ENCODE measurements around the gene IFNAR1.
"Not testable (repeated sequence)": the region's sequence is repeated elsewhere in the genome, so short reads cannot be mapped to it uniquely, and the experiment has no call there.

Gene IFNAR1

GRCh38 chr21:33314111-33314510 is 10.7 kb upstream of the IFNAR1 start:
- no peak for DNase-seq (ENCODE audit: low read depth)
- TF ChIP-seq MYC (IDR thresholded peaks at IDR 0.05; ENCODE audit: low read depth, low read length) (no peak), POLR2A (IDR thresholded peaks at IDR 0.05; ENCODE audit: extremely low read depth, insufficient read length) (no peak), MAX (IDR thresholded peaks at IDR 0.05; ENCODE audit: low read depth, low read length) (no peak)
- TF ChIP-seq, protein P1, sequence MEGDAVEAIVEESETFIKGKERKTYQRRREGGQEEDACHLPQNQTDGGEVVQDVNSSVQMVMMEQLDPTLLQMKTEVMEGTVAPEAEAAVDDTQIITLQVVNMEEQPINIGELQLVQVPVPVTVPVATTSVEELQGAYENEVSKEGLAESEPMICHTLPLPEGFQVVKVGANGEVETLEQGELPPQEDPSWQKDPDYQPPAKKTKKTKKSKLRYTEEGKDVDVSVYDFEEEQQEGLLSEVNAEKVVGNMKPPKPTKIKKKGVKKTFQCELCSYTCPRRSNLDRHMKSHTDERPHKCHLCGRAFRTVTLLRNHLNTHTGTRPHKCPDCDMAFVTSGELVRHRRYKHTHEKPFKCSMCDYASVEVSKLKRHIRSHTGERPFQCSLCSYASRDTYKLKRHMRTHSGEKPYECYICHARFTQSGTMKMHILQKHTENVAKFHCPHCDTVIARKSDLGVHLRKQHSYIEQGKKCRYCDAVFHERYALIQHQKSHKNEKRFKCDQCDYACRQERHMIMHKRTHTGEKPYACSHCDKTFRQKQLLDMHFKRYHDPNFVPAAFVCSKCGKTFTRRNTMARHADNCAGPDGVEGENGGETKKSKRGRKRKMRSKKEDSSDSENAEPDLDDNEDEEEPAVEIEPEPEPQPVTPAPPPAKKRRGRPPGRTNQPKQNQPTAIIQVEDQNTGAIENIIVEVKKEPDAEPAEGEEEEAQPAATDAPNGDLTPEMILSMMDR (IDR thresholded peaks at IDR 0.05; ENCODE audit: low read depth, low read length): no peak
- H3K4me3 ChIP-seq (ENCODE audit: low read depth, low read length): no peak overlapping the region

- H3K4me3 ChIP-seq (ENCODE audit: low read depth, low read length): no peak overlapping the region
- TF ChIP-seq POLR2A (IDR thresholded peaks at IDR 0.05; ENCODE audit: extremely low read depth, insufficient read length) (no peak), MYC (IDR thresholded peaks at IDR 0.05; ENCODE audit: low read depth, low read length) (no peak), MAX (IDR thresholded peaks at IDR 0.05; ENCODE audit: low read depth, low read length) (no peak)
- TF ChIP-seq, protein P1 (IDR thresholded peaks at IDR 0.05; ENCODE audit: low read depth, low read length): no peak
- no peak for DNase-seq (ENCODE audit: low read depth)
These were observed 8.6 kb upstream of the IFNAR1 start for GRCh38 chr21:33315946-33316710.

DNA sequence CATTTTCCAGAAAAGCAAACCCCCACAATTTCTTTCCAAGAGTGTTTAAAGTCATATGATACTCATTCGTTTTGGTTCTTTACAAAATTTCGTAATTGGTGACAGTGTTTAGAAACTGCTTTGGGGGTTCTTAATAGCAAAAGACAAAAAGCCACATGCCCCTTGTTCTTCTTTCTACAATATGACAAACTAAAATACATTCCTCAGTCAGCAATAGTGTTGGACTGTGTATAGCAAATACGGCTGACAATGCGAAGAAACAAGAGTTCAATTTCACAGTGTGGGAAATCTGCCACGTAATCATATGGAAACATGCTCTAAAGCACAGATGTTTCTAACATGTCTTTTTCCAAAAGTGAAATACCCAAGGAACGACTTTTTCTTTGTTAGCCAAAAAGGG is 7.6 kb upstream of the IFNAR1 start:
- DNase-seq (ENCODE audit: low read depth): no peak
- H3K4me3 ChIP-seq (ENCODE audit: low read depth, low read length): no peak overlapping the region
- TF ChIP-seq, protein P1 (IDR thresholded peaks at IDR 0.05; ENCODE audit: low read depth, low read length): no peak
- TF ChIP-seq MYC (IDR thresholded peaks at IDR 0.05; ENCODE audit: low read depth, low read length): no peak
- TF ChIP-seq POLR2A (IDR thresholded peaks at IDR 0.05; ENCODE audit: extremely low read depth, insufficient read length): no peak
- no peak for TF ChIP-seq MAX (IDR thresholded peaks at IDR 0.05; ENCODE audit: low read depth, low read length)

- H3K4me3 ChIP-seq (ENCODE audit: low read depth, low read length): no peak overlapping the region
- TF ChIP-seq MAX (IDR thresholded peaks at IDR 0.05; ENCODE audit: low read depth, low read length): no peak
- no peak for DNase-seq (ENCODE audit: low read depth)
These were observed 6.8 kb upstream of the IFNAR1 start for GRCh38 chr21:33317786-33318486.

- DNase-seq (ENCODE audit: low read depth); H3K4me3 ChIP-seq (ENCODE audit: low read depth, low read length): not testable (repeated sequence)
These were observed 3.8 kb upstream of the IFNAR1 start for GRCh38 chr21:33321005-33321404.

- peak overlapping the region; percentile 75 for H3K4me3 ChIP-seq (ENCODE audit: low read depth, low read length)
- DNase-seq (ENCODE audit: low read depth): not testable (repeated sequence)
These were observed 1.2 kb upstream of the IFNAR1 start for GRCh38 chr21:33323610-33324009.

DNA sequence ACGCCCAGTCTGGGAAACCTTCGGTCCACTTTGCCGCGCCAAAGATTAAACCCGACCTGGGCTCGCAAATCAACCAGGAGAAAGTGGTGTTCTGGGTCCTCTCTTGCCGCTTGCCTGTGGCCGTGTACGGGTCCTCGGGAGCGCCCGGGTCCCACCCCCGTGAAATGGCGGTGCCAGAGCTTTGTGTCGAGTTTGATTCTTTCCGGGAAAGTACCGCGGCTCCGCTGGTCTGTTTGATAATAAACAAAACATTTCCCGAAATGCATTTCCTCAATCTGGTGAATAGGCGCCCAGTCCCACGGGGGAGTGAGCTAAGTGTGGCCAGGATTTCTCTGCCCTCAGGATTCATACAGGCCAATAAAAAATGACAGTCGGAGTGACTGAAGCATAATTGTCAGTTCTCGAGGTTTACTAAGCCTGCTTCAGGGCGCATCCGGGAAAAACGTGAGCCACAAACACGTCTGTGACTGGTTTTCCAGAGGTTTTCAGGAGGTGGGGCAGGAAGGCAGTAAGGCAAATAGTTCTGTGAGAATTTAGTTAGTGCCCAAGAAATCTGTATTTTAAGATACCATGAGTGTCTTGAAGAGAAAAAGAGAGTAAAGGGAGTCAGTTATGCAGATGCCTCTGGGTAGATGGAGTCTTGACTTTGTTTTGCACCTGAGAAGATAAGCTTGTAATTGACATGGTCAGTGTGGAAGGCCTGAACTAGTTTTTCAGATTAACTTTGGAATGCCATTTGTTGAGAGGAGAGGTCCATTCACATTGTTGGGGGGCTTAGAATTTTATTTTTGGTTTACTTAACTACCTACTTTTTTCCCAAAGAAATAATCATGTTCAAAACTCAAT is 675 bp downstream of the IFNAR1 start:
- peak; percentile 76 for DNase-seq (ENCODE audit: low read depth)
- TF ChIP-seq MYC (IDR thresholded peaks at IDR 0.05; ENCODE audit: low read depth, low read length) (no peak), MAX (IDR thresholded peaks at IDR 0.05; ENCODE audit: low read depth, low read length) (no peak), POLR2A (IDR thresholded peaks at IDR 0.05; ENCODE audit: extremely low read depth, insufficient read length) (no peak)
- TF ChIP-seq, protein P1 (IDR thresholded peaks at IDR 0.05; ENCODE audit: low read depth, low read length): no peak
- peak overlapping the region; percentile 75 for H3K4me3 ChIP-seq (ENCODE audit: low read depth, low read length)

Measured in NB4 (cell line).